GM18499 (cell line): ENCODE results near the gene ABL2.
"Not testable (repeated sequence)": the region's sequence is repeated elsewhere in the genome, so short reads cannot be mapped to it uniquely, and the experiment has no call there.

ENCODE experiments used
- ATAC-seq: cut with Tn5 transposase; IDR thresholded peaks from one replicate; pipeline ENCODE4 v1.9.1; 2021; ENCODE audit warnings: moderate number of reproducible peaks; ENCODE audit not compliant: insufficient read depth, unreplicated experiment

ABL2 gene

GRCh38 chr1:179221121-179221520 is 8.4 kb downstream of the ABL2 start:
- ATAC-seq, result not testable (repeated sequence)

- ATAC-seq, result no peak
Observed at GRCh38 chr1:179217943-179218507, 11.5 kb downstream of the ABL2 start.

- ATAC-seq, result not testable (repeated sequence)
Observed at GRCh38 chr1:179213317-179213716, 16.2 kb downstream of the ABL2 start.

- ATAC-seq, result no peak
Observed at GRCh38 chr1:179208681-179209477, 20.6 kb downstream of the ABL2 start.

- no peak for ATAC-seq
Observed at GRCh38 chr1:179206812-179207211, 22.7 kb downstream of the ABL2 start.

- no peak for ATAC-seq
Observed at GRCh38 chr1:179205284-179205683, 24.2 kb downstream of the ABL2 start.

- ATAC-seq, result no peak
Observed at GRCh38 chr1:179202161-179202560, 27.3 kb downstream of the ABL2 start.

- ATAC-seq, result no peak
Observed at GRCh38 chr1:179200586-179200985, 28.9 kb downstream of the ABL2 start.

GRCh38 chr1:179197690-179198297 is 31.7 kb downstream of the ABL2 start:
- ATAC-seq, result no peak

- ATAC-seq, result not testable (repeated sequence)
Observed at GRCh38 chr1:179195857-179196256, 33.6 kb downstream of the ABL2 start.

GRCh38 chr1:179195376-179195775 is 34.1 kb downstream of the ABL2 start:
- ATAC-seq, result no peak

GRCh38 chr1:179194068-179194537 is 35.4 kb downstream of the ABL2 start:
- no peak for ATAC-seq

GRCh38 chr1:179190861-179191260 is 38.6 kb downstream of the ABL2 start:
- no peak for ATAC-seq

- ATAC-seq, result no peak
Observed at GRCh38 chr1:179187735-179188471, 41.6 kb downstream of the ABL2 start.

- no peak for ATAC-seq
Observed at GRCh38 chr1:179187043-179187442, 42.4 kb downstream of the ABL2 start.

GRCh38 chr1:179184403-179184802 is 45.1 kb downstream of the ABL2 start:
- ATAC-seq, result no peak

GRCh38 chr1:179183857-179184256 is 45.6 kb downstream of the ABL2 start:
- ATAC-seq, result no peak

GRCh38 chr1:179178950-179179349 is 50.5 kb downstream of the ABL2 start:
- no peak for ATAC-seq

GRCh38 chr1:179178183-179178582 is 51.3 kb downstream of the ABL2 start:
- no peak for ATAC-seq

- ATAC-seq, result no peak
Observed at GRCh38 chr1:179177615-179178014, 51.9 kb downstream of the ABL2 start.

- no peak for ATAC-seq
Observed at GRCh38 chr1:179177182-179177581, 52.3 kb downstream of the ABL2 start.
